ACHN (cell line): ENCODE measurements around the gene ENTHD1.

ENCODE experiments used
- DNase-seq: peaks from one replicate; pipeline ENCODE4 v3.0.0-alpha.2; 2015
- in situ Hi-C: cut with HindIII; loops from 2 replicates; pipeline ENCODE4 v1.10.0; 2017; ENCODE audit warnings: low sequenced_read_pairs, low pct_ligation_motif_present, low pct_unique_long_range_greater_than_20kb

The ENTHD1 gene

GRCh38 chr22:39712751-39713525, 180.6 kb downstream of the ENTHD1 start:
- in situ Hi-C loops = no loop called here
- DNase-seq = no peak

GRCh38 chr22:39712081-39712480, 181.5 kb downstream of the ENTHD1 start:
- in situ Hi-C loops = no loop called here
- no peak for DNase-seq

- in situ Hi-C loops = no loop called here
These were observed 183.0 kb downstream of the ENTHD1 start for GRCh38 chr22:39710380-39711150.

GRCh38 chr22:39707816-39708215, 185.7 kb downstream of the ENTHD1 start:
- no peak for DNase-seq
- in situ Hi-C loops = no loop called here

More at GRCh38 chr22:39710380-39711150, 183.0 kb downstream of the ENTHD1 start:
- no peak for DNase-seq

GRCh38 chr22:39707351-39707750, 186.2 kb downstream of the ENTHD1 start:
- no peak for DNase-seq
- in situ Hi-C loops = no loop called here

- in situ Hi-C loops = no loop called here
- DNase-seq = no peak
These were observed 187.0 kb downstream of the ENTHD1 start for GRCh38 chr22:39706376-39707140.

GRCh38 chr22:39705386-39705785, 188.2 kb downstream of the ENTHD1 start:
- no peak for DNase-seq
- in situ Hi-C loops = no loop called here

GRCh38 chr22:39703928-39704639, 189.5 kb downstream of the ENTHD1 start:
- in situ Hi-C loops = no loop called here
- no peak for DNase-seq

GRCh38 chr22:39703091-39703490, 190.5 kb downstream of the ENTHD1 start:
- in situ Hi-C loops = no loop called here
- DNase-seq = no peak

- in situ Hi-C loops = no loop called here
- DNase-seq = no peak
These were observed 193.0 kb downstream of the ENTHD1 start for GRCh38 chr22:39700565-39700964.

GRCh38 chr22:39699631-39700360, 193.8 kb downstream of the ENTHD1 start:
- in situ Hi-C loops = no loop called here
- no peak for DNase-seq

- in situ Hi-C loops = no loop called here
These were observed 195.7 kb downstream of the ENTHD1 start for GRCh38 chr22:39697790-39698430.

GRCh38 chr22:39693943-39694500, 199.5 kb downstream of the ENTHD1 start:
- in situ Hi-C loops = no loop called here
- no peak for DNase-seq

More at GRCh38 chr22:39697790-39698430, 195.7 kb downstream of the ENTHD1 start:
- no peak for DNase-seq
